A549 (cell line): ENCODE measurements around the gene THADA. TPM values are rescaled to one million over a fixed set of nuclear protein-coding genes. Genes with fewer than 3 reads are reported as not detected.

Experiments used
- ATAC-seq, 2 experiments: fragments of 200-7000 bp in 1 of 2; fragments of >200 bp in 1 of 2; cut with Nextera tagmentation in 1 of 2; cut with Tn5 transposase in 1 of 2; 3 replicates each; pipeline versions ENCODE4 v1.8.0 to v1.9.1; 2018 to 2020; ENCODE audit warnings: mild to moderate bottlenecking in 1 of 2, moderate library complexity in 1 of 2
- CTCF ChIA-PET: fragments of 300-600 bp; sonication (Branson Sonifier 250); formaldehyde crosslinking; extraction: SDS; loops from one replicate; lab custom pipeline; 2021; ENCODE audit warnings: antibody characterized with exemption, inconsistent platforms; lab: Yijun Ruan, JAX
- POLR2A ChIA-PET: fragments of 350-600 bp; formaldehyde crosslinking; extraction: SDS; loops from one replicate; lab custom pipeline; 2021; ENCODE audit warnings: antibody characterized with exemption, inconsistent platforms; lab: Yijun Ruan, JAX
- DNase-seq, 2 experiments: peaks; one replicate each; pipeline versions ENCODE4 v3.0.0 to v3.0.0-alpha.2; 2011 to 2016; ENCODE audit warnings: low read depth in 1 of 2, low spot score in 1 of 2
- FAIRE-seq: peaks from 2 replicates; lab custom pipeline; 2011; peaks lifted over from hg19 to GRCh38; lab: Jason Lieb, UNC
- H3K27ac ChIP-seq, 2 experiments: fragments of >200 bp; sonication (Bioruptor Twin); formaldehyde crosslinking; 3 replicates each; pipeline ENCODE4 v1.5.1; 2016 to 2017
- H3K4me1 ChIP-seq: fragments of >200 bp; sonication (Bioruptor Twin); formaldehyde crosslinking; 3 replicates; pipeline ENCODE4 v1.6.1; 2016
- H3K4me2 ChIP-seq: fragments of >200 bp; sonication (Bioruptor Twin); formaldehyde crosslinking; 3 replicates; pipeline ENCODE4 v1.6.1; 2016
- H3K4me3 ChIP-seq: fragments of >200 bp; sonication (Bioruptor Twin); formaldehyde crosslinking; 3 replicates; pipeline ENCODE4 v1.5.1; 2016
- H3K9me3 ChIP-seq: fragments of >200 bp; sonication (Bioruptor Twin); formaldehyde crosslinking; 3 replicates; pipeline ENCODE4 v1.6.1; 2016
- CBX8 ChIP-seq: fragments of 200-600 bp; sonication (generic); IDR thresholded peaks from 2 replicates; pipeline ENCODE4 v1.6.1; 2016
- CHD2 ChIP-seq: fragments of 150-350 bp; IDR thresholded peaks from 2 replicates; pipeline ENCODE4 v1.6.1; 2014; ENCODE audit warnings: low read length; ENCODE audit not compliant: partially characterized antibody
- FOSL2 ChIP-seq, 2 experiments: fragments of 450-650 bp in 1 of 2; fragments of >200 bp in 1 of 2; sonication (Bioruptor Twin) in 1 of 2; formaldehyde crosslinking; IDR thresholded peaks; 2 replicates each; pipeline versions ENCODE4 v1.5.0 to v1.6.1; 2016 to 2020; ENCODE audit warnings: mild to moderate bottlenecking in 1 of 2, moderate library complexity in 1 of 2
- JUN ChIP-seq, 2 experiments: fragments of >200 bp; sonication (Bioruptor Twin); formaldehyde crosslinking; IDR thresholded peaks; 2 replicates in 1 of 2; 3 replicates in 1 of 2; pipeline ENCODE4 v1.6.1; 2016 to 2017
- POLR2AphosphoS2 ChIP-seq: conservative IDR thresholded peaks from 2 replicates; pipeline ENCODE4 v1.6.1; 2012; ENCODE audit warnings: low read length, improper control_type of control experiment, inconsistent platforms
- RNF2 ChIP-seq: fragments of 200-600 bp; sonication (generic); IDR thresholded peaks from 2 replicates; pipeline ENCODE4 v1.6.1; 2016; ENCODE audit warnings: low read depth, mild to moderate bottlenecking, antibody characterized with exemption, moderate library complexity, borderline replicate concordance
- TP53 ChIP-seq: fragments of 250-450 bp; sonication (Bioruptor Pico); IDR thresholded peaks from 2 replicates; pipeline ENCODE4 v1.5.0; 2021; ENCODE audit warnings: mild to moderate bottlenecking, moderate library complexity
- ZFP36 ChIP-seq: fragments of 450-650 bp; IDR thresholded peaks from 2 replicates; pipeline ENCODE4 v1.6.1; 2014; ENCODE audit warnings: borderline replicate concordance; ENCODE audit not compliant: partially characterized antibody
- WGBS: methylation state at CpG from one replicate; pipeline ENCODE4 v1.1.6; 2017; ENCODE audit errors: missing lambda C conversion rate; 5-methylcytosine and 5-hydroxymethylcytosine counted together
- polyA plus RNA-seq, 4 experiments: library from polyadenylated mRNA; depleted of rRNA in 3 of 4; stranded (reverse); fragments of >200 nt; fragmentation: RNase III in 1 of 4; extraction: RNeasy Plus Mini Kit Qiagen cat#74134 plus additional on column Dnase treatment in 1 of 4; gene quantifications; 2 replicates in 3 of 4; 3 replicates in 1 of 4; pipeline ENCODE4 v1.2.3, GENCODE V29; 2011 to 2017
- TF ChIP-seq, protein P1 (sequence below): IDR thresholded peaks from 2 replicates; pipeline ENCODE4 v1.6.1; 2012; ENCODE audit warnings: low read depth, borderline replicate concordance
- TF ChIP-seq, protein P2 (sequence below): fragments of 150-350 bp; IDR thresholded peaks from 2 replicates; pipeline ENCODE4 v1.6.1; 2014; ENCODE audit warnings: low read depth, mild to moderate bottlenecking, low read length
- TF ChIP-seq, protein P3 (sequence below): fragments of 200-600 bp; sonication (generic); IDR thresholded peaks from 2 replicates; pipeline ENCODE4 v1.6.1; 2016; ENCODE audit warnings: antibody characterized with exemption, mild to moderate bottlenecking, moderate library complexity
- TF ChIP-seq, protein P4 (sequence below): IDR thresholded peaks from 2 replicates; pipeline ENCODE4 v1.6.1; 2012
- TF ChIP-seq, protein P5 (sequence below): fragments of 450-650 bp; IDR thresholded peaks from 2 replicates; pipeline ENCODE4 v1.6.1; 2014; ENCODE audit warnings: antibody characterized with exemption

THADA gene
- polyA plus RNA-seq, 2 of the 4 experiments (the other 2 are of a cell fraction) = 21.8 to 37.9 TPM

DNA sequence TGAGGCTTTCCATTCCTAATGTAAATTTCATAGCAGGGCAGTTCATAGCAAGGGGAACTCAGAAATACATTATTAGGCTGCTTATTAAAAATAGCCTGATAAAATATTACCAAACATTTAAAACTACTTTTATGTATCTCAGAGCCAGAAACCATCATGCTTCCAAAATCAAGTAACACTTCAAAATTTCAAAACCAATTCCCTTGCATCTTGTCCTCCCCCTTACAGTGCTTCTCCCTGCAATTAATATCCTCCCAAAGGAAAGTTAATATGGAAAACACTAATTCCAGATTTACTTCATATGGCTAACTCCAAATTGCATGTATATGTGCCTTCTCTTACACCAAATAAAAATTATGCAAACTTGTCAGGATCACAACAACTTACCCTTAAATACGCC lies 47.8 kb upstream of the THADA start:
- peaks cover 2% of the 10 kb centered on the region; the same call in 1 of the 3 replicates for H3K9me3 ChIP-seq
- H3K4me1 ChIP-seq = no peaks in the 10 kb centered on the region
- WGBS = 89% methylated on average over 1 of the region's 1 CpG
- FAIRE-seq = no peak
- POLR2A ChIA-PET = interaction anchor here (0.7 kb wide), 1 partner anchor 116 kb away, joined by 3 read pairs; no protein-coding TSS in a partner anchor
- no peak overlapping the region for H3K4me2 ChIP-seq
- no peak overlapping the region for H3K4me3 ChIP-seq
- TF ChIP-seq JUN (IDR thresholded peaks at IDR 0.05) = no peak
- TF ChIP-seq POLR2AphosphoS2 = no peak
- TF ChIP-seq, protein P1, sequence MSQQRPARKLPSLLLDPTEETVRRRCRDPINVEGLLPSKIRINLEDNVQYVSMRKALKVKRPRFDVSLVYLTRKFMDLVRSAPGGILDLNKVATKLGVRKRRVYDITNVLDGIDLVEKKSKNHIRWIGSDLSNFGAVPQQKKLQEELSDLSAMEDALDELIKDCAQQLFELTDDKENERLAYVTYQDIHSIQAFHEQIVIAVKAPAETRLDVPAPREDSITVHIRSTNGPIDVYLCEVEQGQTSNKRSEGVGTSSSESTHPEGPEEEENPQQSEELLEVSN = no peak
- TF ChIP-seq ZFP36 = no peak
- no peak for TF ChIP-seq RNF2
- TF ChIP-seq, protein P2, sequence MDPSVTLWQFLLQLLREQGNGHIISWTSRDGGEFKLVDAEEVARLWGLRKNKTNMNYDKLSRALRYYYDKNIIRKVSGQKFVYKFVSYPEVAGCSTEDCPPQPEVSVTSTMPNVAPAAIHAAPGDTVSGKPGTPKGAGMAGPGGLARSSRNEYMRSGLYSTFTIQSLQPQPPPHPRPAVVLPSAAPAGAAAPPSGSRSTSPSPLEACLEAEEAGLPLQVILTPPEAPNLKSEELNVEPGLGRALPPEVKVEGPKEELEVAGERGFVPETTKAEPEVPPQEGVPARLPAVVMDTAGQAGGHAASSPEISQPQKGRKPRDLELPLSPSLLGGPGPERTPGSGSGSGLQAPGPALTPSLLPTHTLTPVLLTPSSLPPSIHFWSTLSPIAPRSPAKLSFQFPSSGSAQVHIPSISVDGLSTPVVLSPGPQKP = no peak
- TF ChIP-seq, protein P3, sequence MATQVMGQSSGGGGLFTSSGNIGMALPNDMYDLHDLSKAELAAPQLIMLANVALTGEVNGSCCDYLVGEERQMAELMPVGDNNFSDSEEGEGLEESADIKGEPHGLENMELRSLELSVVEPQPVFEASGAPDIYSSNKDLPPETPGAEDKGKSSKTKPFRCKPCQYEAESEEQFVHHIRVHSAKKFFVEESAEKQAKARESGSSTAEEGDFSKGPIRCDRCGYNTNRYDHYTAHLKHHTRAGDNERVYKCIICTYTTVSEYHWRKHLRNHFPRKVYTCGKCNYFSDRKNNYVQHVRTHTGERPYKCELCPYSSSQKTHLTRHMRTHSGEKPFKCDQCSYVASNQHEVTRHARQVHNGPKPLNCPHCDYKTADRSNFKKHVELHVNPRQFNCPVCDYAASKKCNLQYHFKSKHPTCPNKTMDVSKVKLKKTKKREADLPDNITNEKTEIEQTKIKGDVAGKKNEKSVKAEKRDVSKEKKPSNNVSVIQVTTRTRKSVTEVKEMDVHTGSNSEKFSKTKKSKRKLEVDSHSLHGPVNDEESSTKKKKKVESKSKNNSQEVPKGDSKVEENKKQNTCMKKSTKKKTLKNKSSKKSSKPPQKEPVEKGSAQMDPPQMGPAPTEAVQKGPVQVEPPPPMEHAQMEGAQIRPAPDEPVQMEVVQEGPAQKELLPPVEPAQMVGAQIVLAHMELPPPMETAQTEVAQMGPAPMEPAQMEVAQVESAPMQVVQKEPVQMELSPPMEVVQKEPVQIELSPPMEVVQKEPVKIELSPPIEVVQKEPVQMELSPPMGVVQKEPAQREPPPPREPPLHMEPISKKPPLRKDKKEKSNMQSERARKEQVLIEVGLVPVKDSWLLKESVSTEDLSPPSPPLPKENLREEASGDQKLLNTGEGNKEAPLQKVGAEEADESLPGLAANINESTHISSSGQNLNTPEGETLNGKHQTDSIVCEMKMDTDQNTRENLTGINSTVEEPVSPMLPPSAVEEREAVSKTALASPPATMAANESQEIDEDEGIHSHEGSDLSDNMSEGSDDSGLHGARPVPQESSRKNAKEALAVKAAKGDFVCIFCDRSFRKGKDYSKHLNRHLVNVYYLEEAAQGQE = no peak
- no peak for TF ChIP-seq CHD2
- DNase-seq = no peak
- CTCF ChIA-PET = no interaction called here
- ATAC-seq = no peak
- H3K27ac ChIP-seq = no peak overlapping the region

DNA sequence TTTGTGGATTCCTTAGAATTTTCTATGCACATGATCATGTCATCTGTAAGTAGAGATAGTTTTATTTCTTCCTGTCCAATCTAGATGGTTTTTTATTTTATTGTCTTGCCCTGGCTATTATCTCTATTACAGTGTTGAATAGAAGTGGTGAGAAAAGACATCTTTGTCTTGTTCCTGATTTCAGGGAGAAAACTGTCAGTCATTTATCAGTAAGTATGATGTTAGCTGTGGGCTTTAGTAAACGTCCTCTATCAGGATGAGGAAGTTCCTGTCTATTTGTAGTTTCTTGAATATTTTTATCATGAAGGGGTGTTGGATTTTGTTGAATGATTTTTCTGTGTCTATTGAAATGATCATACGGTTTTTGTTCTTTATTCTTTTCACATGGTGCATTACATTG lies 46.5 kb upstream of the THADA start:
- H3K9me3 ChIP-seq = peaks cover 2% of the 10 kb centered on the region; the same call in 1 of the 3 replicates
- H3K4me2 ChIP-seq = no peak overlapping the region
- FAIRE-seq (no peak), DNase-seq (no peak), ATAC-seq (no peak)
- ChIA-PET POLR2A (interaction anchor here (1.3 kb wide), 1 partner anchor 46 kb away, joined by 3 read pairs; the partner anchor contains the start of gene THADA), CTCF (interaction anchor here (1.0 to 4.1 kb wide), 2 partner anchors 10 to 30 kb away, joined by 4 to 18 read pairs; no protein-coding TSS in a partner anchor)
- no peaks in the 10 kb centered on the region for H3K4me1 ChIP-seq
- 57% methylated on average over 2 of the region's 2 CpGs for WGBS
- TF ChIP-seq FOSL2 (IDR thresholded peaks at IDR 0.05) (no peak), FOSL2 (CRISPR knock-in tag; IDR thresholded peaks at IDR 0.05) (no peak), TP53 (no peak), ZFP36 (no peak), CBX8 (no peak)
- TF ChIP-seq, protein P4, sequence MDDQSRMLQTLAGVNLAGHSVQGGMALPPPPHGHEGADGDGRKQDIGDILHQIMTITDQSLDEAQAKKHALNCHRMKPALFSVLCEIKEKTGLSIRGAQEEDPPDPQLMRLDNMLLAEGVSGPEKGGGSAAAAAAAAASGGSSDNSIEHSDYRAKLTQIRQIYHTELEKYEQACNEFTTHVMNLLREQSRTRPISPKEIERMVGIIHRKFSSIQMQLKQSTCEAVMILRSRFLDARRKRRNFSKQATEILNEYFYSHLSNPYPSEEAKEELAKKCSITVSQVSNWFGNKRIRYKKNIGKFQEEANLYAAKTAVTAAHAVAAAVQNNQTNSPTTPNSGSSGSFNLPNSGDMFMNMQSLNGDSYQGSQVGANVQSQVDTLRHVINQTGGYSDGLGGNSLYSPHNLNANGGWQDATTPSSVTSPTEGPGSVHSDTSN = no peak
- TF ChIP-seq, protein P5, sequence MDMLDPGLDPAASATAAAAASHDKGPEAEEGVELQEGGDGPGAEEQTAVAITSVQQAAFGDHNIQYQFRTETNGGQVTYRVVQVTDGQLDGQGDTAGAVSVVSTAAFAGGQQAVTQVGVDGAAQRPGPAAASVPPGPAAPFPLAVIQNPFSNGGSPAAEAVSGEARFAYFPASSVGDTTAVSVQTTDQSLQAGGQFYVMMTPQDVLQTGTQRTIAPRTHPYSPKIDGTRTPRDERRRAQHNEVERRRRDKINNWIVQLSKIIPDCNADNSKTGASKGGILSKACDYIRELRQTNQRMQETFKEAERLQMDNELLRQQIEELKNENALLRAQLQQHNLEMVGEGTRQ = no peak
- no peak overlapping the region for H3K4me3 ChIP-seq
- no peak overlapping the region for H3K27ac ChIP-seq
